NT2/D1 (cell line): ENCODE data around the gene PKP1.

Experiments
- YY1 ChIP-seq: IDR thresholded peaks from 2 replicates; pipeline ENCODE4 v1.6.1; 2011; ENCODE audit not compliant: insufficient read length, insufficient read depth
- ZNF274 ChIP-seq: IDR thresholded peaks from 2 replicates; pipeline ENCODE4 v1.6.1; 2011; ENCODE audit warnings: mild to moderate bottlenecking, low read depth, low read length

DNA sequence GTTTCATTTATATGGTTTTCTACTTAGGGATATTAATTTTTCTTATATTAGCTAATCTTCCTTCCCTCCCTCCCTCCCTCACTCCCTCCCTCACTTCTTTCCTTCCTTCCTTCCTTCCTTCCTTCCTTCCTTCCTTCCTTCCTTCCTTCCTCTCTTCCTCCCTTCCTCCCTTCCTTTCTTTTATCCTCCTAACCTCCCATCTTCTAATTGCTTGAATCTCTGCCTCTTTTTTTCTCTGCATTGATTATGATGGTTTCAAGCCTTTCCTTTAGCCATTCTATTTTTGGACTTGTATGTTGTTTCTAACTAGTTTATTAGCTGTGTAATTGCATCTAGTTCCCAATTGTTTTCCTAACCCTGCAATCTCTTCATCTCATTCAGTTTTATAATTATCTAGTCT lies 17.0 kb upstream of the PKP1 start:
- TF ChIP-seq ZNF274 (no peak), YY1 (no peak)
